Measurements from ENCODE around the gene ZNF862.
"Not testable (repeated sequence)": the region's sequence is repeated elsewhere in the genome, so short reads cannot be mapped to it uniquely, and the experiment has no call there.

Gene ZNF862

GRCh38 chr7:149824748-149825566, 13.2 kb upstream of the ZNF862 start:
- DNase-seq (ENCODE audit: low read depth): no peak

GRCh38 chr7:149825567-149826343, 12.4 kb upstream of the ZNF862 start:
- no peak for DNase-seq (ENCODE audit: low read depth)

GRCh38 chr7:149826344-149827088, 11.7 kb upstream of the ZNF862 start:
- DNase-seq (ENCODE audit: low read depth): no peak

GRCh38 chr7:149827089-149827981, 10.8 kb upstream of the ZNF862 start:
- DNase-seq (ENCODE audit: low read depth): no peak

GRCh38 chr7:149828357-149829309, 9.5 kb upstream of the ZNF862 start:
- DNase-seq (ENCODE audit: low read depth): no peak

- not testable (repeated sequence) for DNase-seq (ENCODE audit: low read depth)
These were observed 7.6 kb upstream of the ZNF862 start for GRCh38 chr7:149830527-149830926.

GRCh38 chr7:149830997-149831740, 7.0 kb upstream of the ZNF862 start:
- no peak for DNase-seq (ENCODE audit: low read depth)

GRCh38 chr7:149831741-149832219, 6.4 kb upstream of the ZNF862 start:
- DNase-seq (ENCODE audit: low read depth): no peak

- no peak for DNase-seq (ENCODE audit: low read depth)
These were observed 5.7 kb upstream of the ZNF862 start for GRCh38 chr7:149832332-149833041.

GRCh38 chr7:149833495-149834130, 4.6 kb upstream of the ZNF862 start:
- no peak for DNase-seq (ENCODE audit: low read depth)

- no peak for DNase-seq (ENCODE audit: low read depth)
These were observed 3.6 kb upstream of the ZNF862 start for GRCh38 chr7:149834601-149835000.

- DNase-seq (ENCODE audit: low read depth): no peak
These were observed 1.7 kb upstream of the ZNF862 start for GRCh38 chr7:149836434-149836833.

- DNase-seq (ENCODE audit: low read depth): no peak
These were observed 481 bp upstream of the ZNF862 start for GRCh38 chr7:149837564-149838223.

- no peak for DNase-seq (ENCODE audit: low read depth)
These were observed 825 bp downstream of the ZNF862 start for GRCh38 chr7:149838992-149839408.

GRCh38 chr7:149839933-149840332, 1.8 kb downstream of the ZNF862 start:
- no peak for DNase-seq (ENCODE audit: low read depth)

GRCh38 chr7:149843566-149843965, 5.4 kb downstream of the ZNF862 start:
- DNase-seq (ENCODE audit: low read depth): no peak

- DNase-seq (ENCODE audit: low read depth): no peak
These were observed 6.3 kb downstream of the ZNF862 start for GRCh38 chr7:149844445-149844844.
